Measurements from ENCODE around the gene FARP1.

GRCh38 chr13:98366010-98366409, 223.1 kb downstream of the FARP1 start:
- TF ChIP-seq POLR2AphosphoS5 (IDR thresholded peaks at IDR 0.05; ENCODE audit: low read depth, low read length) (no peak), SIN3A (IDR thresholded peaks at IDR 0.05; ENCODE audit: borderline replicate concordance, insufficient read depth, low read length) (no peak), FOXP2 (optimal IDR thresholded peaks at IDR 0.05; ENCODE audit: borderline replicate concordance, extremely low read depth, extremely low read length, insufficient read depth) (no peak)

All from PFSK-1 (cell line).